H1 (cell line): Measurements from ENCODE around the gene EGR1. TPM values are rescaled to one million over a fixed set of nuclear protein-coding genes. Genes with fewer than 3 reads are reported as not detected.

ENCODE experiments used
- ASH2L ChIP-seq: fragments of 200-600, 300-600 bp; sonication (generic); IDR thresholded peaks from one replicate; pipeline ENCODE4 v1.7.1; 2017; ENCODE audit warnings: low read length
- ATF3 ChIP-seq: IDR thresholded peaks from 2 replicates; pipeline ENCODE4 v1.6.1; 2011; ENCODE audit warnings: low read depth, mild to moderate bottlenecking, low read length; ENCODE audit not compliant: insufficient read depth
- CEBPB ChIP-seq: IDR thresholded peaks from 2 replicates; pipeline ENCODE4 v1.6.1; 2012; ENCODE audit warnings: low read depth, low read length
- CREB1 ChIP-seq: IDR thresholded peaks from 2 replicates; pipeline ENCODE4 v1.6.1; 2012; ENCODE audit warnings: inconsistent platforms
- EGR1 ChIP-seq: IDR thresholded peaks from 2 replicates; pipeline ENCODE4 v1.6.1; 2011; ENCODE audit warnings: low read depth, low read length, borderline replicate concordance
- HDAC6 ChIP-seq: IDR thresholded peaks from one replicate; pipeline ENCODE4 v1.7.1; 2012; ENCODE audit warnings: low read depth, mild to moderate bottlenecking, inconsistent platforms, low read length, moderate library complexity
- KDM1A ChIP-seq: fragments of 200-600, 300-600 bp; sonication (generic); IDR thresholded peaks from 2 replicates; pipeline ENCODE4 v1.7.1; 2016; ENCODE audit warnings: mild to moderate bottlenecking, low read length, borderline replicate concordance
- KDM4A ChIP-seq: IDR thresholded peaks from one replicate; pipeline ENCODE4 v1.7.1; 2012; ENCODE audit warnings: low read depth, mild to moderate bottlenecking, moderate library complexity, low read length, inconsistent platforms; ENCODE audit not compliant: severe bottlenecking
- KDM5A ChIP-seq: fragments of 200-600 bp; IDR thresholded peaks from 2 replicates; pipeline ENCODE4 v1.7.1; 2012; ENCODE audit warnings: mild to moderate bottlenecking, low read length, inconsistent platforms, mixed read lengths
- PHF8 ChIP-seq: fragments of 200-600 bp; sonication (generic); conservative IDR thresholded peaks from 2 replicates; pipeline ENCODE4 v1.7.1; 2012; ENCODE audit warnings: low read depth, mild to moderate bottlenecking, inconsistent platforms, low read length, moderate library complexity
- RAD21 ChIP-seq, 2 experiments: IDR thresholded peaks in 1 of 2; conservative IDR thresholded peaks in 1 of 2; 2 replicates each; pipeline ENCODE4 v1.6.1; 2011; ENCODE audit warnings: low read depth in 2 of 2, low read length in 2 of 2, improper control_type of control experiment in 1 of 2, inconsistent platforms in 1 of 2, mild to moderate bottlenecking in 1 of 2, moderate library complexity in 1 of 2
- RNF2 ChIP-seq: fragments of 200-900, 300-1000 bp; sonication (generic); IDR thresholded peaks from 2 replicates; pipeline ENCODE4 v1.7.1; 2016; ENCODE audit warnings: borderline replicate concordance, low read depth, mild to moderate bottlenecking, antibody characterized with exemption, low read length; ENCODE audit not compliant: poor library complexity, severe bottlenecking; ENCODE audit errors: missing control alignments
- SIN3A ChIP-seq, 2 experiments: IDR thresholded peaks in 1 of 2; conservative IDR thresholded peaks in 1 of 2; 2 replicates each; pipeline ENCODE4 v1.6.1; 2011 to 2012; ENCODE audit warnings: low read length in 2 of 2, improper control_type of control experiment in 1 of 2, low read depth in 1 of 2, mild to moderate bottlenecking in 1 of 2
- SUZ12 ChIP-seq: fragments of 200-600 bp; sonication (generic); IDR thresholded peaks from 2 replicates; pipeline ENCODE4 v1.6.1; 2012; ENCODE audit warnings: mild to moderate bottlenecking, inconsistent platforms, low read length, moderate library complexity, mixed read lengths
- TAF1 ChIP-seq: IDR thresholded peaks from 2 replicates; pipeline ENCODE4 v1.6.1; 2011; ENCODE audit warnings: mild to moderate bottlenecking, low read depth, low read length
- TAF7 ChIP-seq: optimal IDR thresholded peaks from 2 replicates; pipeline ENCODE3; 2011; ENCODE audit warnings: low read depth, mild to moderate bottlenecking, inconsistent platforms, low read length, moderate library complexity, borderline replicate concordance
- TBP ChIP-seq: IDR thresholded peaks from 2 replicates; pipeline ENCODE4 v1.6.1; 2011; ENCODE audit warnings: low read depth, low read length, improper control_type of control experiment
- TCF12 ChIP-seq: IDR thresholded peaks from 2 replicates; pipeline ENCODE4 v1.6.1; 2011; ENCODE audit warnings: low read depth, mild to moderate bottlenecking, low read length
- TEAD4 ChIP-seq: IDR thresholded peaks from 2 replicates; pipeline ENCODE4 v1.6.1; 2012; ENCODE audit warnings: low read depth, low read length, inconsistent platforms, mixed read lengths
- USF2 ChIP-seq: IDR thresholded peaks from 2 replicates; pipeline ENCODE4 v1.6.1; 2011; ENCODE audit warnings: low read length, improper control_type of control experiment
- YY1 ChIP-seq: IDR thresholded peaks from 2 replicates; pipeline ENCODE4 v1.6.1; 2011; ENCODE audit warnings: low read depth, mild to moderate bottlenecking, low read length
- polyA plus RNA-seq, 7 experiments: library from polyadenylated mRNA; depleted of rRNA in 3 of 7; stranded (reverse) in 5 of 7; unstranded in 2 of 7; fragments of >200 nt in 5 of 7; fragments of 200-250 nt in 2 of 7; gene quantifications; 1 replicate in 5 of 7; 2 replicates in 1 of 7; 4 replicates in 1 of 7; pipeline versions ENCODE4 v1.2.1 to v1.2.3, GENCODE V29; 2011 to 2013; ENCODE audit warnings: missing spikeins in 2 of 7, mixed read lengths in 2 of 7
- total RNA-seq: library from RNA; stranded (reverse); fragmentation: NEBNext Ultra II Directional; extraction: Animal tissue kit (Norgen Biotek cat#: 25700); gene quantifications from 2 replicates; pipeline ENCODE4 v1.2.1, GENCODE V29; 2021

The EGR1 gene
- total and polyA plus RNA-seq, 2 of the 8 experiments (the other 6 are each of a cell fraction or from before 2014, with no cell fraction given): 16.2 to 35.5 TPM

GRCh38 chr5:138465261-138466124 lies at the start of gene EGR1 (continued):
- TF ChIP-seq CREB1 (peak; percentile 78), RAD21 (IDR thresholded peaks at IDR 0.05 in 1 of 2, conservative IDR thresholded peaks at IDR 0.05 in 1 of 2; ENCODE audit: low read depth in 2 of 2, low read length in 2 of 2) (no peak), RNF2 (no peak), TAF7 (peak; percentile 99), KDM1A (no peak), TAF1 (peak; percentile 95), KDM4A (no peak), TBP (peak; percentile 98), YY1 (no peak), KDM5A (no peak), ASH2L (no peak), USF2 (peak; percentile 63; the same call in 1 of the 2 replicates), TEAD4 (no peak), HDAC6 (no peak), SIN3A (conservative IDR thresholded peaks at IDR 0.05 in 1 of 2, IDR thresholded peaks at IDR 0.05 in 1 of 2; ENCODE audit: low read depth in 1 of 2, low read length in 2 of 2) (0 out of 4 replicates have a peak, but pooled peaks of 1 of the 2 experiments have one; percentile 50), PHF8 (peak; percentile 52; the same call in 1 of the 2 replicates), EGR1 (0 out of 2 replicates have a peak, but pooled peaks have one; percentile 60), TCF12 (no peak), CEBPB (no peak), ATF3 (no peak), SUZ12 (no peak)
